M059J (cell line): ENCODE data around the gene LBX1. TPM values are rescaled to one million over a fixed set of nuclear protein-coding genes. Genes with fewer than 3 reads are reported as not detected.
A peak's percentile ranks its signal among the peaks of the same experiment; 100 is the strongest.

Experiments
- DNase-seq: peaks from one replicate; pipeline ENCODE4 v3.0.0-alpha.2; 2012; ENCODE audit warnings: low read depth
- total RNA-seq: library from RNA; depleted of rRNA; stranded (reverse); fragments of >200 nt; shearing (Covaris generic); gene quantifications from 2 replicates; pipeline ENCODE4 v1.2.3, GENCODE V29; 2014

The LBX1 gene
- total RNA-seq, 1 experiment from 2014 or later: not detected

GRCh38 chr10:101244321-101245050 lies 15.2 kb upstream of the LBX1 start:
- peak; percentile 58 for DNase-seq

- no peak for DNase-seq
These were observed 12.8 kb upstream of the LBX1 start for GRCh38 chr10:101241840-101242707.

- no peak for DNase-seq
These were observed 9.5 kb upstream of the LBX1 start for GRCh38 chr10:101238732-101239105.

- no peak for DNase-seq
These were observed 8.9 kb upstream of the LBX1 start for GRCh38 chr10:101237982-101238731.

- no peak for DNase-seq
These were observed 8.1 kb upstream of the LBX1 start for GRCh38 chr10:101237081-101237981.

- no peak for DNase-seq
These were observed 7.3 kb upstream of the LBX1 start for GRCh38 chr10:101236376-101237080.

GRCh38 chr10:101235766-101236165 lies 6.5 kb upstream of the LBX1 start:
- DNase-seq: no peak

- DNase-seq: no peak
These were observed 5.1 kb upstream of the LBX1 start for GRCh38 chr10:101234333-101234732.

GRCh38 chr10:101233863-101234262 lies 4.6 kb upstream of the LBX1 start:
- DNase-seq: no peak

GRCh38 chr10:101233443-101233842 lies 4.2 kb upstream of the LBX1 start:
- DNase-seq: no peak

- DNase-seq: no peak
These were observed 2.8 kb upstream of the LBX1 start for GRCh38 chr10:101231912-101232689.

GRCh38 chr10:101231092-101231491 lies 1.8 kb upstream of the LBX1 start:
- no peak for DNase-seq

GRCh38 chr10:101230183-101230917 lies 1.1 kb upstream of the LBX1 start:
- DNase-seq: no peak

- no peak for DNase-seq
These were observed 347 bp downstream of the LBX1 start for GRCh38 chr10:101228966-101229265.

- no peak for DNase-seq
These were observed 904 bp downstream of the LBX1 start for GRCh38 chr10:101228153-101228965.

- DNase-seq: no peak
These were observed 1.7 kb downstream of the LBX1 start for GRCh38 chr10:101227429-101228152.

GRCh38 chr10:101226491-101227428 lies 2.5 kb downstream of the LBX1 start:
- no peak for DNase-seq
